Measurements from ENCODE around the gene NTRK2. TPM values are rescaled to one million over a fixed set of nuclear protein-coding genes. Genes with fewer than 3 reads are reported as not detected.

NTRK2 gene
- total RNA-seq, 1 experiment from 2014 or later = not detected

DNA sequence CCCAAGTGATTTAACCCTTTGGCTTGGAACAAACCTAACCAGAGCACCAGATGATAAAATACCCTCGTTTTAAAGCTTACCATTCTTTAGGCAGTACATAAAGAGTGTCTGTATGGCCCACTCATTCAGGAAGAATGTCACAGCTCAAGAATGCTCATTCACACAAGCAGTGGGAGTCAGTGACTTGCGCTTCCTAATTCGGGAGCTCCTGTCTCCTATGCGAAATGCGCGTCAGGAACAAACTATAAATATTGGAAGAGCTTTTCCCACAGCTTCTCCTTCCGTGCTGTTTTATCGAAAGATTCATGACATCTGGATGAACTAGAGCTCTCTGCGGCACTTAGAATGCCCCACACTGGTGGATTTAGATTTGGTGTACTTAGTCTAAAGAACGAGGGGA is 66.6 kb downstream of the NTRK2 start:
- no peak for DNase-seq (ENCODE audit: low spot score)

DNA sequence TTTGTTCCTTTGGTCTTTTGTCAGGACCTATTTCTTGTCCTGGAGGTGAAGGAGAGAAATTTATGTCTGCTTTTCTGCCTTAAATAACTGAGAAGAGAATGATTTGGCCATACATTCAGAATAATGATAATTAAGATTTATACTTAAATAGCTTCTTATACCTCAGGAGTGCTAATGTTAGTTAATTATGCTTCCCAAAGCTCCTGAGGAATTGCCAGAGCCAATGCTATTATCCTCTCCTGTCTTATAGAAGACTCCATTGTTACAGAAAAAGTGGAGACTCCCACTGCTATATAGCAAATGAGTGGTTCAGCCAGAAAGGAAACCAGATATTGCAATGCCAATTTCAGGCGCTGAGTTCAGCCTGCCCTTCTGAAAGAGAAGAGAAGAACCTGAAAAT is 67.0 kb downstream of the NTRK2 start:
- DNase-seq (ENCODE audit: low spot score) = no peak

DNA sequence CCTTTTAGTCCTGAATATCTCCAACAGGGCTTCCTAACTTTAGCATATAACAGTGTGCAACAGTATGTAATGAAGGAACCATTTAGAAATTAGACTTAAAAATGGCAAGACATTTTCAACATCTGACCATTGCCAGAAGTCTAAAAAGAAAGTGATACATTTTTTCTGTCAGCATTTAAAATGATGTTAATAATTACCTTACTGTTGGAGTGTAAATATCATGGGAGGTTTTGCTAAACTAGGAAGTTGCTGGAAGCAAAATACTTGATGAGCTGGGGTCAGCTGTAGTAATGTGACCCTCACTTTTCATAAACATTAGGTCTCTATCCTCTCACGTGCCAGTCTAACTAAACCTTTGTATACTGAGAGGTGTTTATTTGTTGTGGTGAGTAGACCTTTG is 68.8 kb downstream of the NTRK2 start:
- DNase-seq (ENCODE audit: low spot score) = no peak

DNA sequence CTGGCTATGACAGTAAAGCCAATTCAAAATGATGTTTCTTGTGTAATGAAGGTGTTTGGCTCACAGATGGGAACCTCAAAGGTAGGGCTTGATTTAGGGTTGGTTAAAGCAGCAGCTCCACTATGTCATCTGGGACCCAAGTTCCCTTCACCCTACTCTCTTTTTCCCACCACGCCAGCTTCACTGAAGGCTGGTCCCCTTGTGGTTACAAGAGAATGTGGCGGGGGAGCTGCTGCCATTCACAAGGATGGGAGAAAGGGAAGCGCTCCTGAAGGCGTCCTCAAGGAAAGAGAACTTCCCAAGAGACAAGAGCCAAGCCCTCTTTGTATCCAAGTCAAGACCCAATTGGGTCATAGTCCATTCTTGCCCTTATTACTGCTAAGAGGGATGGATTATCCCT is 72.7 kb downstream of the NTRK2 start:
- no peak for DNase-seq (ENCODE audit: low spot score)

DNA sequence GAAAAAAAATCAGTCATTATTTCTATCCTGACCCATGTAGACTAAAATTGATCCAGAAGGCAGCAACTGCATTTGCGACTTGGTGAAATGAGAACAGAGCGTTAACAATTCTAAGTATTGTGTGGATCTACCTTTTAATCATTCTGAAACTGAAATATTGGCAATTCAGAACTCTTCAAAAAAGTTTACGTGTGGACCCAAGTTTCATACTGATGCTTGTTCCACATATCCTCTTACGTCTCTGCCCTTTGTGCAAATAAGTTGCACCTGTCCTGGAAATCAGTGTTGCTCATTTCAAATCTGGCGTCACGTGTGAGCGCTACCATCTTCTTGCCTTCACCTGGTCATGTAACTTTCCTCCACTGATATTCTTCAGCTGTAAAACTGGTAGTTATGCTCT is 74.7 kb downstream of the NTRK2 start:
- DNase-seq (ENCODE audit: low spot score) = no peak

DNA sequence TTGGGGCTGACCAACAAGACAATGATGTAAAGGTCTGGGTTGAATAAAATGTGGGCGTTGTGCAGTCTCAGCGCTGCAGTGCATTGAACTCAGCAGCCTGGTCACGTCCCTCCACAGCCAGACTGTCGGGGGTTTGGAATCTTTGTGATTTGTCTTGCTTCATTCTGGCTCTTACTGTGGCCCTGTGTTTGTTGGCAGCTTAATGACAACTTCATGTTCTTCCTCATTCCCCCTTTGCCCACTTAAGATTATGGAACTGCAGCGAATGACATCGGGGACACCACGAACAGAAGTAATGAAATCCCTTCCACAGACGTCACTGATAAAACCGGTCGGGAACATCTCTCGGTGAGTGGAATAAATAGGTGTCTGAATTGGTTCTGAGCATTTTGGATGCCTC is 75.2 kb downstream of the NTRK2 start:
- no peak for DNase-seq (ENCODE audit: low spot score)

DNA sequence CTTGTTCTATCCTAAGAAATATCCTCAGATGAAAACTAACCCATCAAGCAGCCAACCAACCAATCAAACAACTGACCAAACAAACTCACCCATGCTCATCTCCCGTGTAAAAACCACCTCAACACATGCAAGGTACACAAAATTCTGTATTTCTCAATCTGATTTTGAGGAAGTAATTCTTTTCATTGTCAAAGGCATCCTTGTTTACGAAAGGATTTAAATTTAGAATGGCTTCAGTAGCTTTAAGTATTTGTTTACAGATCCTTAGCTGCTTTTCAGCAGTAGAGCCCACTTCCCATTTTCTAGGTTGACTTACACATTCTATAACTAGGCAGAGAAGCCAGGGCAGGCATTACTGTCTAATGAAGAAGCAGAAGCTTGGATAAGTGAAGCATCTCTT is 78.6 kb downstream of the NTRK2 start:
- DNase-seq (ENCODE audit: low spot score) = no peak

DNA sequence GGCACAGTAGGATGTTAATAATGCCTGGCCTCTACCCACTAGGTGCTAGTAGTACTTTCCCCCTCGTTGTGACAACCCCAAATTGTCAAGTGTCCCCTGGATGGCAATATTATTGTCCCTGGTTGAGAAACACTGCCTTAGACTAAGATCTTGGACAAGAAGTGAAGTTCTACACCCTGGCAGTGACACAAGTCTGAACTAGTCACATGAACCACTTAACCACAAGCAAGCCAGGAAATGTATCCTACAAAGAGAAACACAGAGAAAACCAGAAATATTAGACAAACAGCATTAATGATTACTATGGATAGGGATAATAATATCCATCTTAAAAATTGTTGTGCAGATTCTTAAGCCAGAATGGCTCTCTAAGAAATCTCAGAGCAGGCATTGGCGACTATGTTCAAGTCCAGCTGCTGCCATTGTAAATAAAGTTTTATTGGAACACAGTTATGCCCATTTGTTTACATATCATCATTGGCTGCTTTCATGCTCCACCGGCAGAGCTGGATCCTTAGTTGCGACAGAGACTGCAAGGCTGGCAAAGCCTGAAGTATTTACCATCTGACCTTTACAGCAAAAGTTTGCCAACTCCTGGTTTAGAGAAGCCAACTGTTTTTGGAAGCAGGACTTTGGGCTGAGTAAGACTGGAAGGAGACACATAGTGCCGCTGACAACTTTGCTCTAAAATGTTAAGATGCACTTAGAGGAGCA is 80.8 kb downstream of the NTRK2 start:
- DNase-seq (ENCODE audit: low spot score) = no peak

DNA sequence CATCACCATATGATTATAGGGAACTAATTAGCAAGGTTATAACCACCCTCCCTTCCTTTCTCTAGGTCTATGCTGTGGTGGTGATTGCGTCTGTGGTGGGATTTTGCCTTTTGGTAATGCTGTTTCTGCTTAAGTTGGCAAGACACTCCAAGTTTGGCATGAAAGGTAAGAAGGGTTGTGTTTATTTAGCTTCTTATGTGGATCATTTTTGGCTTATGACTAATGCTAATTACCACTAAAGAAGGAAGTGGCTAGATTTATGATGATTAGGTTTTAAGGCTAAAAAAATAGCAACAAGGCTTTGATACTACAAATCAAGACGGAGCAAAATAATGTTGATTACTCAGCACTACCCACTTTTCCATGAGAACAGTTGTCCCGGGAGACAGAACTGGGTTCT is 82.4 kb downstream of the NTRK2 start:
- DNase-seq (ENCODE audit: low spot score) = no peak

DNA sequence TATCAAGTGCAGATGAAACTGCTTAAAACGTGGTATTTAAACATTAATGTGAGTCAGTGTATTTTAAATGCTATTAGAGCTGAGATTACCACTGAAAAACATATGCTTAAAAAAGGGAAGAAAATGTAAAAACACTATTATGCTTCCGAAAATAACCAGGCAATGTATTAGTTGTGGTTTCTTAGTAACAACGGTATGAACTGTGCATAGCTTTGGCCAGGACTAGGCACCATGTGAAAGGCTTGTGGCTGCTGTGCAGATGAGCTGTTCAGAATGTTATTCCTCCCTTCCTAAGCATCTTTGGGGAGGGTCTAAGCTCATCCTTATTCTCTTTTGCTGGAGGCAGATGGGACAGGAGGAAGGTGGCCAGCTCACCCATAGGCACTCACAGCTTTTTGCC is 84.9 kb downstream of the NTRK2 start:
- no peak for DNase-seq (ENCODE audit: low spot score)

DNA sequence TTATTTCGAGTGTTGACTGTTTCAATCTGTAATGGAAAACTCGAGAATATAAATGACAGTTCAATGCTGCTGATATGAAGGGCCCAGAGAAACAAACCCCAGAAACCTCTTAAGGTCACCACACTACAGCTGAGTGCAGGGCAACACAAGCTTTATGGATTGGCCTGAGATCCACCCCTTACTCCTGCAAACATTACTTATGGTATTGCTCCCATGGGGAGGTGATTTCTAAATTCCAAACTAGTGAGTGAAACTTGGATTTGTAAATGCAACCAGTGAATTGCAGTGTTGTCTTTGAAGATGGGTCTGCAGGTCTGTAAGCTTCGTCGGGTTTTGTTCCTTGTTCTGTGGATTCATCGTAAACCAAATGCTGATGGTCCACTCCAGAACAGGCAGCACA is 85.4 kb downstream of the NTRK2 start:
- DNase-seq (ENCODE audit: low spot score) = no peak

DNA sequence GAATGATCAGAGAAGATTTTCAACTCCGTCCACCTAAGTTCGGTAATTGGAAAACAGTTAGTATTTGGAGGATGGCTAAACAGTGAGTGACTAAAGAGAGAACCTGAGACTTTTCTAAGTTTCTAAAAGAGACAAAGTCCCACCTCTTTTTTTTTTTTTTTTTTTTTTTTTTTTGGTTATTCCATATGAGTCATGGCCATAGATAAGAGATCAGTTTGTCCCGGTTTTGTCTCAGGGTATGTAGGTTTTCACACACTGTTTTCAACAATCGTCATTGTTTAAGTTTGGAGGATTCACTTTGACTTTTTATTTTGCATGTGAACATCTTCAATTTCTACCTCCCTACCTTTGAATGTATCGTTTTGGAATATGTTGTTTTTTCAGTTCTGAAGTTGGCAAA is 85.9 kb downstream of the NTRK2 start:
- DNase-seq (ENCODE audit: low spot score) = no peak

DNA sequence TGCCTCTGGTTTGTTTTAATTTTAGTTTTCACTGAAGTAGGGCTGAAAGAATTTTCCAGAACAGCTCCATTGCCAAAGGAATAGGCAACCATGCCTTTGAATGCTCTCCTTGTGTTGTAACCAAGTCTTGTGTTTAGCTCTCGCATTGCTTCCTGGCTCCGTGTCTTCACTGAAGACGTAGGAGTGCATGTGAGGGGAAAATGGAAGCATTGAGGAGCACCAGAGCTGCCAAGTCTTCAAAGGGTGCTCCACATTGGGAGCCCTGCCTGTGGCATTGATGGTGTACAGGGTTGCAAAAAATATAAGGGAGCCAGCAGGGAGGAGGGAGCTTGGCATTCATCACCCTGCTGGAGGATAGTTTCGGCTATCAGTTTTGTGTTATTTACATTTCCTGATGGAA is 86.6 kb downstream of the NTRK2 start:
- no peak for DNase-seq (ENCODE audit: low spot score)

DNA sequence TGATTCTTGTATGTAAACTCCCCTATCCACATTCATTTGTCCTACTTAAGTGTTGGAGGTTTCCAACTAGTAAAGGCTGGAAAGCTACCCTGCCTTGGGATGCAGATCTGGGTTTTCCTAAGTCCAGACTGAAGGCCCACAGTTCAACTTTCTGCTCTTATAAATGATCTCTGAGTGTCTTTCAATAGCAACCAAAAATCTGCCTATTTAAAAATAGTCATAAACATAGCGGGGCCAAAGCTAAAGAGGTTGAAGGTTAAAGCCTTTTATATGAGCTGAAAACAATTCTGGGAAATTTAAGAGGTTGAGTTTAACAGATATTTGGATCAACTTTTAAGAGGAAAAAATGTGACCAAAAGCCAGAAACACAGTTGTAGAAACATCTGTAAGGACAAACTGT is 87.2 kb downstream of the NTRK2 start:
- no peak for DNase-seq (ENCODE audit: low spot score)

DNA sequence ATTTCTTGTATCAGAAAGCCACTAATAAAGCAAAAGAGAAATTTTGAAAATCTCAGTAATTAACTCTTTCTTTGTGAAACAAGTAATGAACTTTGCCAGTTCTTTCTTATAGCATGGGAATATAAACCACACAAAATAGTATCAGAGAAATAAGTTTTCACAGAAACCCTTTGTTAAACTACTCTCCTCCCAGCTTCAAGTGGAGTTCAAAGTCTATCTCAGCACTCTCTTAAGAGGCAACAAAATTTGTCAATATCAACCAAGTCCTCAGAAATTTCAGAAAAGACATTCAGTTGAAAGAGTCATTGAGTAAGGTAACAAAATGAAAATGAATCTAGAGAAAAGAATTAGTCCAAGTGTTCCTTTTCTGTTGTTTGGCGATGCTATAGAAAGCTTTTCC is 89.3 kb downstream of the NTRK2 start:
- no peak for DNase-seq (ENCODE audit: low spot score)

DNA sequence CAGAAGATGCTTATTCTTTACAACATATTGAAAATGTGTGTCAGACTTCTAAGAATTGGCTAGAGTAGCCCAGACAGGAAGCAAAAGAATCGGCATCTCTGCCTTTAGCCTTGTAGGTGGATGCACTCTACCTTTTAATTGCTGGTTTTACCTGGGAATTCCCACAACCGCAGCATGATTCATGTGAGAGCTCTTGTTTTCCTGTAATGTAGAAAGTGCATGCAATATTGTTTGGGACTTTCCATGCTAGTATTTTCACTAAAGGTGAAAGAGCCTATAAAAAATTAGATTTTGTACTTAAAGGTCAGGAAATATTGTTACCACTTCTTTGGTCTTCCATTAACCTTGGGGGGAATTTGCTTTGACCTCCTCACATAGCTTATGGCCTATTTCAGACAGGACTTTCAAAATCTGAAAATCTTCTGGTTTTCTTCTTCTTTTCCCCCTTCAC is 89.8 kb downstream of the NTRK2 start:
- no peak for DNase-seq (ENCODE audit: low spot score)

DNA sequence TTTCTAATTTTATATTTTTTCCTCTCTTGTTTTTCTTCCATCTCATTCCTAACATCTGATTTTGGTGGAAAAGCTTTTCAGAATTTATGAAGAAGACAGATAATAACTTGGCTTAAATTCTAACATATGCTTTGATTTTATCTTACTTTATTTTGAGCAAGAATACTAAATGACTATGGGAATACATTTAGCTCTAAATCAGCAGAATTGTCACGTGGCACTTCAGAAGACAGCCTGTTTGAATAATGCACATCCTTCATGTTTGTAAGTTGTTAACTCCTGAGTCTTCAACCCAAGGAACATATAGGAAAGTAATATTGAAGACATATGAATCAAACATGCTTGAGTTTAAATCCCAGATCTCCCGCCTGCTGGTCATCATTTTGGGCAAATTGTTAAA is 90.3 kb downstream of the NTRK2 start:
- no peak for DNase-seq (ENCODE audit: low spot score)

DNA sequence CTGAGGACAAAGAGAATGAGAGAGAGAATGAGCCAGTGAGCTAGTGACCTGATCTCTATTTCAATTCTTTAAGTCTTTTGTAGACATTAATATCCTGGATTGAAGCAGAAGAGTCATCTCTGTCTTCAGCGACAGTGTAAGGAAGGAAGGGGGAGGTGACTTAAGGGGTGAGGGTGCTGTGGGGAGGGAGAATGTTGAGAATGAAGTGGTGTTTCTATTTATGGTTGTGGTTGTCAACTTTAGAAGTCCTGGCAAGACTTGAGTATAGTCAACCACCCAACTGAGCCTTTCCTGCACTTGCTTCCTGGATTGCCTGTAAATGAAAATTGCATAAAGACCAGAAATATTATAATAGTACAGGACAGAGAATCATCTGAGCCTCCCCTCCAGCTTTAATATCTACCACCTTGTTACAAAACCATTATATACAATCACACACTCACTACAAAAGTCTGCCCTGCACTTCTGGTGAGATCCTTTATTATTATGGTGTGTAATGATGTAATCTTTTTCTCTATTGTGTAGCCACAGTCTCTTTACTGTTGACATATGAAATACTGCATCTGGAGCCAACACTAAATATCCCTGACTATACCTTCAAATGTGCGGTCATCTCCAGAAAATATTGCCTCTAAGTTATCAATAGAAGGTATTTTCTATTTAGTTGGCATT is 91.7 kb downstream of the NTRK2 start:
- no peak for DNase-seq (ENCODE audit: low spot score)

DNA sequence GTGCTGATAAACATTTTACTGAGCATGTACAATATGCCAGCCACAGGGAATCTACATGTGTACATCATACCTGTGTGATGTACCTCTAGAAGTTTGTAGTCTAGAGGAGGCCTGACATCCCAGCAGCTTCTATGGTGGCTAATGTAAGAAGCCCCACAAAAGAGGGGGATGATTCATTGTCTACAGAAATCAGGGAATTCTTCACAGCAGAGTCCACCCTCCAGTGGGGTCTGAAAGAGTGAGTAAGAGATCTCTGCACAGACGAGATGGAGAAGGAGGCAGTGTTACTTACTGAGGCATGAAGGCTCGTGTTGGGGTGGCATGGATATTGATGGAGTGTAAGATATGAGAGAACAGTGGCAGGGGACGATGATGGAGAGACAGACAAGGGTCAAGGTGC is 103.0 kb downstream of the NTRK2 start:
- no peak for DNase-seq (ENCODE audit: low spot score)

DNA sequence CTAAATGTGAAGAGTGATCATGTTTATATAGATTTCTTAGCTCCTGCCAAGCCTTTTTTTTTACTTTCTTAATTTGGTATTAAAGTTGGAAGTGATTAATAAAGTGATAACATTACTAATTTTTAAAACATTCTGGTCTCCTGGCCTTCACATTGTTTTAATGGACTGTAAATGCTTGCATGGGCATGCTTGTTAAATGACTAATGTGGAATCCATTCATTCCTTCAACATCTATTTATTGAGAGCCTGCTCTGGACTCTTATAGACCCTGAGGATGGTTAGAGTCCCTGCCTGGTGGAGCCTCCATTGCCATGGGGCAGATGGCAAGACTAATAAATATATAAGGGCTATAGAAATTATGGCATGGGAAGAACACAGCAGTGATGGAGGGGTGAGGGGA is 103.5 kb downstream of the NTRK2 start:
- DNase-seq (ENCODE audit: low spot score) = no peak

DNA sequence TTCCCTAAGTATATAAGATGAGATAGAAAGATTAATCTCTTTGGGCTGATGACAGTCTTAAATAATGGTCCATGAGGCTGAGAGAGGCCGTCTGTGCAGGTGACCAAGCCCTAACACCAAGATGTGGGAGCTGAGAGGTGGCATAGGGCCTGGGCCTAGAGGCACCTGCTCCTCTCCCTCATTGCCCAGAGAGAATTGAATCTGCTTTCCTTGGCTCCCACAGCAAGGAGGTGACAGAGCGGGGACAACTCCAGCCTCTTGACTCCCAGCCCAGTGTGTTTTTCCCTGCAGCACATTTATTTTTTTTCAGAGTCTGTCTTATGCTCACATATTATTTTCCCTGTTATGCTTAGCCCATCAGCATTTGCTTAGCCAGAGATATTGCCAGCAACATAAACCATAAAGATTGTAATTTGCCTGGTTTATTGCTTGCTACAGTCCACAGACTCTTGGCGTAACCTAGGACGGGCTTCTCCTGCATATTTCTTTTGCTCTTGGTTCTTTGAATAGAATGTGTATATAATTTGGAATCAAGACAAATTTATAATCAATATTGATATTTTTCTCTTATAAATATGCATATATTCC is 105.6 kb downstream of the NTRK2 start:
- DNase-seq (ENCODE audit: low spot score) = no peak

DNA sequence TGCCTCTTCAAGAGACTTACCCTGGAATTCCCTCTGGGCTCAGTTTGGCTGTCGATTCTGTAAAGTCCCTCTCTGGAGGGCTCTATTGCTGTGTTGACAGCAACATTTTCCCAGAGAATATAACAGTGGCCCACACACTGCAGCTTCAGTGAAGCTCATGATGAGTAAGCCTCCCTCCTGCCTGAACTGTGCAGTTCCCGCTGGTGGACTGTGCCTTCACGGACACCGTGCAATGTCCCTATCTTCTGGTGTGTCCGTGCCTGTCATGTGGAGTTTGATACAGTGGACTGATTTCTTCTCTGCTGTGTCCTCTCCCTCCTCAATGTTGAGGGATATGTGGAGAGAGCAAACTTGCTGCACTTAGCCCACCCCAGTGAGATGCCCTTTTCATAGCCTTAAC is 109.0 kb downstream of the NTRK2 start:
- no peak for DNase-seq (ENCODE audit: low spot score)

DNA sequence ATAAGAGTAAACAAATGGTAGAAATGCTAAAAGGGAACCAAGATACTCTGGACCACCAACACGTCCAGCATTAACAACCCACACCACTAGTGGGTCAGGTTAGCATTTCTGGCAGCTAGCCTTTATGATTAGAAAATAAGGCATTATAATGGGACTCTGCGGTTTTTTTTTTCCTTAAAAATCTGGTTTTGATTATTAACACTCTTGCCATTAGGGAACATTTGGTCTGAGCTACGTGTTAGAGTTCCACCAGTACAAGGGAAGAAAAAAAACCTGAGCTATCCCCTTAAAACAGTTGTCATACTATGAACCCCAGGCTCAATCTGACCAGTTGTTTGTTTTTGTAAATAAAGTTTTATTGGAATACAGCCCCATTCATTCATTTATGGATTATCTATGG is 110.4 kb downstream of the NTRK2 start:
- no peak for DNase-seq (ENCODE audit: low spot score)
